Panc1 (cell line): ENCODE measurements around the gene ELMO1. TPM values are rescaled to one million over a fixed set of nuclear protein-coding genes. Genes with fewer than 3 reads are reported as not detected.

Experiments used
- ATAC-seq: fragments of 200-7000 bp; cut with Tn5 transposase; 2 replicates; pipeline ENCODE4 v1.9.1; 2020; ENCODE audit warnings: mild to moderate bottlenecking, moderate library complexity
- BruUV-seq: library from RNA; stranded (reverse); fragments of 400-500 nt; replicated peaks from 2 replicates; lab custom pipeline; 2021; lab: Mats Ljungman, UMichigan
- CTCF ChIA-PET: fragments of 300-600 bp; sonication (Branson Sonifier 250); formaldehyde crosslinking; loops from one replicate; lab custom pipeline; 2022; ENCODE audit warnings: antibody characterized with exemption; lab: Charles Lee
- POLR2A ChIA-PET: fragments of 300-600 bp; sonication (Branson Sonifier 250); formaldehyde crosslinking; loops from one replicate; lab custom pipeline; 2022; ENCODE audit warnings: antibody characterized with exemption; lab: Charles Lee
- DNase-seq: peaks from one replicate; pipeline ENCODE4 v3.0.0-alpha.2; 2010; ENCODE audit warnings: low read depth, low spot score
- H3K27ac ChIP-seq: 2 replicates; pipeline ENCODE4 v1.5.1; 2011; ENCODE audit warnings: mild to moderate bottlenecking, low read length, inconsistent platforms
- H3K27me3 ChIP-seq: fragments of 200-500 bp; sonication (Bioruptor generic); 2 replicates; pipeline ENCODE4 v1.6.0; 2014; ENCODE audit warnings: low read length, inconsistent platforms; ENCODE audit not compliant: control insufficient read depth, insufficient read depth
- H3K36me3 ChIP-seq: fragments of 200-500 bp; sonication (Bioruptor generic); 2 replicates; pipeline ENCODE4 v1.5.1; 2014; ENCODE audit warnings: inconsistent platforms, mild to moderate bottlenecking, low read length, moderate library complexity; ENCODE audit not compliant: control insufficient read depth, insufficient read depth
- H3K4me1 ChIP-seq: 2 replicates; pipeline ENCODE4 v1.5.1; 2011; ENCODE audit warnings: inconsistent platforms, mild to moderate bottlenecking, low read length, moderate library complexity; ENCODE audit not compliant: control insufficient read depth, insufficient read depth
- H3K4me3 ChIP-seq, 2 experiments: 2 replicates each; pipeline ENCODE4 v1.5.1; 2011 to 2012; ENCODE audit warnings: low read depth in 2 of 2, low read length in 2 of 2, mild to moderate bottlenecking in 2 of 2, inconsistent platforms in 1 of 2, moderate library complexity in 1 of 2
- H3K9me3 ChIP-seq: fragments of 200-500 bp; sonication (Bioruptor generic); 2 replicates; pipeline ENCODE4 v1.5.1; 2014; ENCODE audit warnings: low read depth, mild to moderate bottlenecking, inconsistent platforms, low read length, moderate library complexity; ENCODE audit not compliant: control insufficient read depth, insufficient read depth
- POLR2AphosphoS5 ChIP-seq: IDR thresholded peaks from 2 replicates; pipeline ENCODE4 v1.6.1; 2012; ENCODE audit warnings: mild to moderate bottlenecking, low read depth, low read length, moderate library complexity
- SIN3A ChIP-seq: IDR thresholded peaks from 2 replicates; pipeline ENCODE4 v1.6.1; 2012; ENCODE audit warnings: low read depth, mild to moderate bottlenecking, low read length, moderate library complexity, borderline replicate concordance; ENCODE audit not compliant: insufficient read depth
- TCF7L2 ChIP-seq: IDR thresholded peaks from 2 replicates; pipeline ENCODE4 v1.6.1; 2011; ENCODE audit warnings: mild to moderate bottlenecking, low read depth, low read length, inconsistent platforms
- in situ Hi-C: cut with HindIII; loops from 2 replicates; pipeline ENCODE4 v1.10.0; 2016; ENCODE audit warnings: low sequenced_read_pairs, low pct_unique_long_range_greater_than_20kb
- intact Hi-C: fragments of 100-400 bp; cut with micrococcal nuclease; formaldehyde crosslinking; loops from one replicate; pipeline ENCODE4 v1.10.0; 2022; ENCODE audit not compliant: unreplicated experiment
- total RNA-seq: library from RNA; stranded (reverse); gene quantifications from one replicate; pipeline ENCODE4 v1.2.1, GENCODE V29; 2021; ENCODE audit not compliant: unreplicated experiment
- TF ChIP-seq, protein P1 (sequence below): fragments of 450-650 bp; IDR thresholded peaks from 2 replicates; pipeline ENCODE4 v1.5.1; 2017; ENCODE audit warnings: mild to moderate bottlenecking
- TF ChIP-seq, protein P2 (sequence below), 2 experiments: IDR thresholded peaks; 2 replicates each; pipeline ENCODE4 v1.6.1; 2011 to 2012; ENCODE audit warnings: low read depth in 2 of 2, control low read depth in 1 of 2, low read length in 1 of 2, mild to moderate bottlenecking in 1 of 2, moderate library complexity in 1 of 2; ENCODE audit not compliant: insufficient read depth in 1 of 2

The ELMO1 gene
- total RNA-seq, 1 experiment from 2014 or later: 0.80 TPM

DNA sequence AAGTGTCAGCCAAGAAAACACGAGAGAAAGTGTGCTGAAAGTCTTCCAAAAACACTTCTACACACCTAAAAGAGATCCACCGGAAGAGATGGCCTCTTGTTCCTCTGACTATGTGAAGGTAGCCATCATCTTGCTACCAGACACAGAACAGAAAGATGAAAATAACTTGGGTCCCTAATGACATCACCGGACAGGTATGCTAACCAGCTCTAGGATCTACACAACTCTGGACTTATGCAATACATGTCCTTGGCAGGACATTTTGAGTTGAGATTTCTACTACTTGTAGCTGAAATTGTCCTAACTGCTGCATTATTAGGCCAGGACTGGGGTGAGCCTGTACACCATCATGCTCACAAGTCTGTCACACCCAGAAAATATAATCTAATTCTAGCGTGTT lies 358.7 kb downstream of the ELMO1 start:
- intact Hi-C loops: no loop called here
- DNase-seq: no peak
- in situ Hi-C loops: no loop called here
- BruUV-seq: no TSS peak
- no peak overlapping the region for H3K4me3 ChIP-seq
- TF ChIP-seq SIN3A (no peak), TCF7L2 (no peak), POLR2AphosphoS5 (no peak)
- TF ChIP-seq, protein P1, sequence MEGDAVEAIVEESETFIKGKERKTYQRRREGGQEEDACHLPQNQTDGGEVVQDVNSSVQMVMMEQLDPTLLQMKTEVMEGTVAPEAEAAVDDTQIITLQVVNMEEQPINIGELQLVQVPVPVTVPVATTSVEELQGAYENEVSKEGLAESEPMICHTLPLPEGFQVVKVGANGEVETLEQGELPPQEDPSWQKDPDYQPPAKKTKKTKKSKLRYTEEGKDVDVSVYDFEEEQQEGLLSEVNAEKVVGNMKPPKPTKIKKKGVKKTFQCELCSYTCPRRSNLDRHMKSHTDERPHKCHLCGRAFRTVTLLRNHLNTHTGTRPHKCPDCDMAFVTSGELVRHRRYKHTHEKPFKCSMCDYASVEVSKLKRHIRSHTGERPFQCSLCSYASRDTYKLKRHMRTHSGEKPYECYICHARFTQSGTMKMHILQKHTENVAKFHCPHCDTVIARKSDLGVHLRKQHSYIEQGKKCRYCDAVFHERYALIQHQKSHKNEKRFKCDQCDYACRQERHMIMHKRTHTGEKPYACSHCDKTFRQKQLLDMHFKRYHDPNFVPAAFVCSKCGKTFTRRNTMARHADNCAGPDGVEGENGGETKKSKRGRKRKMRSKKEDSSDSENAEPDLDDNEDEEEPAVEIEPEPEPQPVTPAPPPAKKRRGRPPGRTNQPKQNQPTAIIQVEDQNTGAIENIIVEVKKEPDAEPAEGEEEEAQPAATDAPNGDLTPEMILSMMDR: no peak
- TF ChIP-seq, protein P2, sequence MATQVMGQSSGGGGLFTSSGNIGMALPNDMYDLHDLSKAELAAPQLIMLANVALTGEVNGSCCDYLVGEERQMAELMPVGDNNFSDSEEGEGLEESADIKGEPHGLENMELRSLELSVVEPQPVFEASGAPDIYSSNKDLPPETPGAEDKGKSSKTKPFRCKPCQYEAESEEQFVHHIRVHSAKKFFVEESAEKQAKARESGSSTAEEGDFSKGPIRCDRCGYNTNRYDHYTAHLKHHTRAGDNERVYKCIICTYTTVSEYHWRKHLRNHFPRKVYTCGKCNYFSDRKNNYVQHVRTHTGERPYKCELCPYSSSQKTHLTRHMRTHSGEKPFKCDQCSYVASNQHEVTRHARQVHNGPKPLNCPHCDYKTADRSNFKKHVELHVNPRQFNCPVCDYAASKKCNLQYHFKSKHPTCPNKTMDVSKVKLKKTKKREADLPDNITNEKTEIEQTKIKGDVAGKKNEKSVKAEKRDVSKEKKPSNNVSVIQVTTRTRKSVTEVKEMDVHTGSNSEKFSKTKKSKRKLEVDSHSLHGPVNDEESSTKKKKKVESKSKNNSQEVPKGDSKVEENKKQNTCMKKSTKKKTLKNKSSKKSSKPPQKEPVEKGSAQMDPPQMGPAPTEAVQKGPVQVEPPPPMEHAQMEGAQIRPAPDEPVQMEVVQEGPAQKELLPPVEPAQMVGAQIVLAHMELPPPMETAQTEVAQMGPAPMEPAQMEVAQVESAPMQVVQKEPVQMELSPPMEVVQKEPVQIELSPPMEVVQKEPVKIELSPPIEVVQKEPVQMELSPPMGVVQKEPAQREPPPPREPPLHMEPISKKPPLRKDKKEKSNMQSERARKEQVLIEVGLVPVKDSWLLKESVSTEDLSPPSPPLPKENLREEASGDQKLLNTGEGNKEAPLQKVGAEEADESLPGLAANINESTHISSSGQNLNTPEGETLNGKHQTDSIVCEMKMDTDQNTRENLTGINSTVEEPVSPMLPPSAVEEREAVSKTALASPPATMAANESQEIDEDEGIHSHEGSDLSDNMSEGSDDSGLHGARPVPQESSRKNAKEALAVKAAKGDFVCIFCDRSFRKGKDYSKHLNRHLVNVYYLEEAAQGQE (IDR thresholded peaks at IDR 0.05; ENCODE audit: insufficient read depth in 1 of 2, low read depth in 2 of 2, low read length in 1 of 2): no peak
- ChIA-PET POLR2A (no interaction called here), CTCF (no interaction called here)
- no peak for ATAC-seq
- H3K9me3 ChIP-seq: no peaks in the 10 kb centered on the region
- no peaks in the 10 kb centered on the region for H3K27me3 ChIP-seq
- no peak overlapping the region for H3K27ac ChIP-seq
- H3K36me3 ChIP-seq: no peaks in the 10 kb centered on the region
- H3K4me1 ChIP-seq: no peaks in the 10 kb centered on the region

DNA sequence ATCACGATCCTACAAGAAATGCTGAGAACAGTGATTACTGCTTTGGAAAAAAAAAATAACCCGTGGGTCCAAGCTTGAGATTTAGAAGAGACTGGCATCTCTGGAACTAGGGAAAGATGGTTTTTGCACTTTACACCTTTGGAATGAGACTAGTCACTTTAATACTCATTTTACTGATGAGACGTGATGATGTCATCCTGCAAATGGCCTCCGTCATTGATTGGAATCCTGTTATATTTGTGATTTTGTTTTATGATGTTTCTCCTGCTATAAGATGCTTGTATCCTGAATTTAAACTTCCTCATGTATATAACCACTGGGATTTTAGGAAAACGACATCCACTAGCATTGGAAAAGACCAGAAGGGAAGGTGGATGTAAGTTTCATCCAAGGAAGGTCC lies 363.1 kb downstream of the ELMO1 start:
- H3K4me3 ChIP-seq: no peak overlapping the region
- H3K9me3 ChIP-seq: no peaks in the 10 kb centered on the region
- ChIA-PET CTCF (no interaction called here), POLR2A (no interaction called here)
- H3K27me3 ChIP-seq: no peaks in the 10 kb centered on the region
- in situ Hi-C loops: no loop called here
- TF ChIP-seq POLR2AphosphoS5 (no peak), SIN3A (no peak), TCF7L2 (no peak)
- TF ChIP-seq, protein P2 (IDR thresholded peaks at IDR 0.05; ENCODE audit: insufficient read depth in 1 of 2, low read depth in 2 of 2, low read length in 1 of 2): no peak
- TF ChIP-seq, protein P1: no peak
- DNase-seq (no peak), ATAC-seq (no peak)
- intact Hi-C loops: no loop called here
- no peaks in the 10 kb centered on the region for H3K4me1 ChIP-seq
- H3K27ac ChIP-seq: no peak overlapping the region
- no peaks in the 10 kb centered on the region for H3K36me3 ChIP-seq
- no TSS peak for BruUV-seq
